ENCODE data around the gene SLC39A9.

DNA sequence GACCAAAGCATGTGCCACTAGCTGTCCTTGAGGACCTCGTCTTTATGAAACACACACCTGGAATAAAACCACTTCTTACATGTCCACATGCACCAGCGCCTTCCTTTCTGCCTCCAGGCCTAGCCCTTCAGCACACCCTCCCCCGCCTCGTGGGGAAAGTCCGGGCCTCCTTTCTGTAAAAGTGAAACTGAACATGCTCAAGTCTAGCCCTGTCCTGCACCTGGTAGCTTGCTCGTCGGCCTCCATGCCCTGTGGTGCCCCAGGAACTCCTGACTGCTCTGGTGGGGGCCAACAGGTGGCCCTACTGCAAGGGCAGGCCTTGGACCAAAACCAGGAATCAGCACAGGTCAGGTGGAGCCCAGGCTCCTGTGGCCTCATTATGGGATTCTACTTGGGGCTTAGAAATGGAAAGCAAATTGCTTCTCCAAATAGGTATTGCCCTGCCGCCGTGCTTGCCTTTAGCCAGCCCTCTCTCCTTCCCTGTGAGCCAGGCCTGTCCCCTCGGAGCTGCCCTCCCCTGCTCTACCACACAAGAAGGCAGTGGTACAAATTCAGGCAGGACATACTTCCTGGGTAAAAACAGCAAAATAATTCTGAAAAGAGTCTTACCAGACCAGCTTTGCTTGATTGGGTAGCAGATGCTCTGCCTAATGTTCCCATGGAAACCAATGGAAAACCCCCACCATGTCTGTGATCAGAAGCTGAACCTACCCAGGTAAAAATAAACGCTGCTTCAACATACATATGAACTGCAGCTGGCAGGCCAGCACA is 43.9 kb upstream of the SLC39A9 start:
- TF ChIP-seq CTCF (IDR thresholded peaks at IDR 0.05; ENCODE audit: low read depth, low read length) (no peak), EZH2phosphoT487 (IDR thresholded peaks at IDR 0.05; ENCODE audit: low read depth) (no peak)
